Bladder microvascular endothelial cell (primary cell): ENCODE measurements around the gene MAN2A1. TPM values are rescaled to one million over a fixed set of nuclear protein-coding genes. Genes with fewer than 3 reads are reported as not detected.

Experiments used
- total RNA-seq: library from RNA; depleted of rRNA; stranded (reverse); fragments of >200 nt; gene quantifications from 2 replicates; pipeline ENCODE4 v1.2.3, GENCODE V29; 2014

Gene MAN2A1
- total RNA-seq = 48.2 and 85.8 TPM in 2 replicates

GRCh38 chr5:109689740-109690241 lies at the start of gene MAN2A1:
Gene MAN2A1, plus strand, starts transcription at chr5:109689927. Its CDS starts 491 bp downstream, at chr5:109690418.

